ENCODE results near the gene FAM168A.

Gene FAM168A

DNA sequence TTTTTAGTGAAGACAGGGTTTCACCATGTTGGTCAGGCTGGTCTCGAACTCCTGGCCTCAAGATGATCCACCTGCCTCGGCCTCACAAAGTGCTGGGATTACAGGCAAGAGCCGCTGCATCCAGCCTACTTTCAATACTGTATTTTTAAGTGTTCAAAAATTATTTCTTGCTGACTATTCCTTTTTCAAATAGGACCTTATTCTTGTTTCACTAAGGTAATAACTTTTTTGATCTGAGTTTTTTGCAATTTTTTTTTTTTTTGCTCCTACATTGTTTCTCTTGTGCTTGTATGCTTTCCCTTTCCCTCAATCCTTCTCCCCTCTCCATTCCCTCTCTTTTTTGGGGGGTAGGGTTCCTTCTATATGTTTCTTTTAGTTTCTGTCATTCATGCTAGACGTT is 73.1 kb downstream of the FAM168A start:
- TF ChIP-seq, protein P1, sequence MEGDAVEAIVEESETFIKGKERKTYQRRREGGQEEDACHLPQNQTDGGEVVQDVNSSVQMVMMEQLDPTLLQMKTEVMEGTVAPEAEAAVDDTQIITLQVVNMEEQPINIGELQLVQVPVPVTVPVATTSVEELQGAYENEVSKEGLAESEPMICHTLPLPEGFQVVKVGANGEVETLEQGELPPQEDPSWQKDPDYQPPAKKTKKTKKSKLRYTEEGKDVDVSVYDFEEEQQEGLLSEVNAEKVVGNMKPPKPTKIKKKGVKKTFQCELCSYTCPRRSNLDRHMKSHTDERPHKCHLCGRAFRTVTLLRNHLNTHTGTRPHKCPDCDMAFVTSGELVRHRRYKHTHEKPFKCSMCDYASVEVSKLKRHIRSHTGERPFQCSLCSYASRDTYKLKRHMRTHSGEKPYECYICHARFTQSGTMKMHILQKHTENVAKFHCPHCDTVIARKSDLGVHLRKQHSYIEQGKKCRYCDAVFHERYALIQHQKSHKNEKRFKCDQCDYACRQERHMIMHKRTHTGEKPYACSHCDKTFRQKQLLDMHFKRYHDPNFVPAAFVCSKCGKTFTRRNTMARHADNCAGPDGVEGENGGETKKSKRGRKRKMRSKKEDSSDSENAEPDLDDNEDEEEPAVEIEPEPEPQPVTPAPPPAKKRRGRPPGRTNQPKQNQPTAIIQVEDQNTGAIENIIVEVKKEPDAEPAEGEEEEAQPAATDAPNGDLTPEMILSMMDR (IDR thresholded peaks at IDR 0.05; ENCODE audit: insufficient read depth, low read depth, low read length, missing control alignments), result no peak
- no peak overlapping the region for H3K4me3 ChIP-seq (ENCODE audit: low read depth, low read length)
- no peak for DNase-seq (ENCODE audit: low read depth)

DNA sequence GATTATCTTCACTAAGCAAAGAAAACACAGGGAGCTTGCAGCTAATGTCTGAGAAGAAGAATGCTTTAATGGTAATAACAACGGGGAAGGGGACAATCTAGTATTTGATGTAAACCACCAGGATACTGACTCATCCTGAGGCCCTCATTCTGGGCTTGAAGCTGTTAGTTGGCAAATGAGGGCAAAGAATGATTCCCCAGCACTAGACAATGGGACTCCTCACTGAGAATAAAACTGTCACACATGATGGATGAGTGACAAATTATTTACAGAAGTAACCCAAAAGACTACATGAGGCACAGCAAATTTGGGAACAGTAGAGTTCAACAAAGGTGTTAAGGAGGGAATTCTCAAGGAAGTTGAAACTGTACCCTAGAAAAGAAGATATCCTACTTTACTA is 76.3 kb downstream of the FAM168A start:
- peak; percentile 33 for DNase-seq (ENCODE audit: low read depth)
- no peak overlapping the region for H3K4me3 ChIP-seq (ENCODE audit: low read depth, low read length)
- TF ChIP-seq, protein P1 (IDR thresholded peaks at IDR 0.05; ENCODE audit: insufficient read depth, low read depth, low read length, missing control alignments), result no peak

DNA sequence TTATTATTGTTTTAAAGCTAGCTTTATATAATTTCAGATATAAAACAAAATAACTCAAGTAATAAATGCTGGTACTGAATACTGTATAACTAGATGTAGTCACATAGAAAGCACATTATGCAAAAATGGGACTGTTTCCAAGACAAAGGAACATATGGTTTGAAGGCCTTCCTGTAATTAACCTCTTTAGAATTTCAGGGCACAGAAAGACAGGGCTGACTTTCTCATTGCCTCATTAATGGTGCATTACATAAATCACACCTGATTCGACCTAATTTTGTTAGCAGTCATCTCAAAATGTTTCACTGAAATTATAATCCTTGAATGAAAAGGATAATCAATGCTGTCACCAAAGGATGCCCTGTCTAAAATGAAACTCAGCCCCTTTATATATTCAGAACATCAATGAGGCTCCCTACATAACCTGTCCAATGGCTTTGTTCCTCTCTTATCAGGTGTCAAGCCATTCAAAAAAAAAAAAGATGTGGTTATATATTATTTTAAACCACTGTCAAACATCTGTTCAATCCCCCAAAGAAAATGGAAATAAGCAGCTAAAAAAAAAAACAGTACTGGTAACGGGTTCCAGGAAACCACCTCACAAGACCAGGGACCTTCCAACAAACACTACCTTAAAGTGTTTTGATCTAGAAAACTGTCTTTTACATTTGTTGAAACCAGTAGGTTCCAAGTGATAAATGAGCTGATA is 77.4 kb downstream of the FAM168A start:
- TF ChIP-seq, protein P1 (IDR thresholded peaks at IDR 0.05; ENCODE audit: insufficient read depth, low read depth, low read length, missing control alignments), result no peak
- peak; percentile 44 for DNase-seq (ENCODE audit: low read depth)

DNA sequence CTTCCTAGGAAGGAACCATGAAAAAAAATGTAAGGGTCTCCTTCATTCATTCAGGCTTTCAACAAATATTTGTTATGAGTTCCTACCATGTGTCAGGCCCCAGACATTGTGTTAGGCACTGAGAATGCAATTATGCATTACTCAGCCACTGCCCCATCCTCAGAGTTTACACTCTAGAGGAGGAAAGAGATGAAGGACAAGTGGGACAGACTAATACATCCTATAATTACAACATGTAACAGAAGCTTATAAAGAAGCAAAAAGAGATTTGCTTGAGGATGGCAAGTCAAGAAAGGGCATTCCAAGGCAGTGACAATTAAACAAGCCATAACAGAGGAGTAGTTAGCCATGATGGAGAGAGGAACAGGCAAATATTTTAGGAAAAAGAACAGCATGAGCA is 78.6 kb downstream of the FAM168A start:
- TF ChIP-seq, protein P1 (IDR thresholded peaks at IDR 0.05; ENCODE audit: insufficient read depth, low read depth, low read length, missing control alignments), result no peak
- DNase-seq (ENCODE audit: low read depth), result no peak
- H3K4me3 ChIP-seq (ENCODE audit: low read depth, low read length), result no peak overlapping the region

More for the DNA sequence above, 77.4 kb downstream of the FAM168A start:
- H3K4me3 ChIP-seq (ENCODE audit: low read depth, low read length), result no peak overlapping the region

DNA sequence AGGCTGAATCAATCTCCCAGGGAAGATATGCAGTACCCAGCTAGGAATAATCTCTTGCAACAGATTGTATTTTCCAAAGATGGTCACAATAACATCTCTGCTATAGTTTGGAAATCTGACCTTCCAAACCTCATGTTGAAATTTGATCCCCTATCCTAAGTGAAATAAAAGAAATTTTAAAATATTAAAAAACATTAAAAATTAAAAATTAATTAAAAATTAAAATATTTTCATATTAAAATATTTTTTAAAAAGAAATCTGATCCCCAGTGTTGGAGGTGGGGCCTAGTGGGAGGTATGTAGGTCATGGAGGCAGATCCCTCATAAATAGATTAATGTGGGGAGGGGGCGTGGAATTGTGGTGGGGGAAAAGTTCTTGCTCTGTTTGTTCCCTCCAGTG is 79.7 kb downstream of the FAM168A start:
- H3K4me3 ChIP-seq (ENCODE audit: low read depth, low read length), result no peak overlapping the region
- TF ChIP-seq, protein P1 (IDR thresholded peaks at IDR 0.05; ENCODE audit: insufficient read depth, low read depth, low read length, missing control alignments), result no peak
- DNase-seq (ENCODE audit: low read depth), result no peak

DNA sequence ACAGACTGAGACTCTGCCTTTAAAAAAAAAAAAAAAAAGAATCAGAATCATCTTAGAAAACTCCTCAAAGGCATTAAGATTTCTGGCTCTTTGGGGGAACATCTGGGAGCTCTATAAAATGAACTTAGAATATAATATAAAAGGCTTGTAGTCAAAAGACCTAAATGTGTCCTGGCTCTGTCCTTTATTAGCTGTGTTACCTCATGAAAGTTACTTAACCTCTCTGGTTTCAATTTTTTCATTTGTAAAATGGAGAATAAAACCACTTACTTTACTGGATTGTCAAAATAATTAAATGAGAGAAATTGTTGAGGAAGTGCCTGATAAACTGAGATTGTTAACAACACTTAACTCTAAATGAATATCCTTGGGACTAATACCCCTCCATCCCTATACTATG is 81.8 kb downstream of the FAM168A start:
- DNase-seq (ENCODE audit: low read depth), result no peak
- no peak overlapping the region for H3K4me3 ChIP-seq (ENCODE audit: low read depth, low read length)
- TF ChIP-seq, protein P1 (IDR thresholded peaks at IDR 0.05; ENCODE audit: insufficient read depth, low read depth, low read length, missing control alignments), result no peak

DNA sequence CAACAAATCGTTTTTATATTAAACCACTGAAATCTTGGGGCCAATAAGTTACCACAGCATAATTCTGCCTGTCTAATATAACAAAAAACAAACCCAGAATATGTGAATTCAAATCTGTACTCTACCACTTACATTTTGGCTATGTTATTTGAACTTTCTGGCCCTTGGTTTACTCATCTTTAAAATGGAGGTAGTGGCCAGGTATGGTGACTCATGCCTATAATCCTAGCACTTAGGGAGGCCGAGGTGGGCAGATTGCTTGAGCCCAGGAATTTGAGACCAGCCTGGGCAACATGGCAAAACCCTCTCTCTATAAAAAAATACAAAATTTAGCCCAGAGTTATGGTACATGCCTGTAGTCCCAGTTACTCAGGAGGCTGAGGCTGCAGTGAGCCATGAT is 84.2 kb downstream of the FAM168A start:
- TF ChIP-seq, protein P1 (IDR thresholded peaks at IDR 0.05; ENCODE audit: insufficient read depth, low read depth, low read length, missing control alignments), result no peak
- no peak for DNase-seq (ENCODE audit: low read depth)
- H3K4me3 ChIP-seq (ENCODE audit: low read depth, low read length), result no peak overlapping the region
